H9 (cell line): ENCODE measurements around the gene KIF18B. TPM values are rescaled to one million over a fixed set of nuclear protein-coding genes. Genes with fewer than 3 reads are reported as not detected.

ENCODE experiments used
- DNase-seq: peaks from one replicate; pipeline ENCODE4 v3.0.0-alpha.2; 2017
- H2AFZ ChIP-seq: one replicate; pipeline ENCODE4 v1.6.1; 2013; ENCODE audit warnings: mild to moderate bottlenecking, low read length, control low read depth, moderate library complexity
- H2AK5ac ChIP-seq: 2 replicates; pipeline ENCODE4 v1.6.1; 2013; ENCODE audit warnings: low read length, control low read depth, mixed read lengths; ENCODE audit not compliant: insufficient read length
- H2BK120ac ChIP-seq: one replicate; pipeline ENCODE4 v1.6.1; 2013; ENCODE audit warnings: low read depth, mild to moderate bottlenecking, low read length, control low read depth, inconsistent platforms; ENCODE audit not compliant: poor library complexity, severe bottlenecking
- H2BK12ac ChIP-seq: 2 replicates; pipeline ENCODE4 v1.6.1; 2013; ENCODE audit warnings: low read length, control low read depth, mixed read lengths, low read depth; ENCODE audit not compliant: insufficient read length
- H2BK15ac ChIP-seq: 2 replicates; pipeline ENCODE4 v1.6.1; 2013; ENCODE audit warnings: low read depth, low read length, control low read depth
- H2BK20ac ChIP-seq: one replicate; pipeline ENCODE4 v1.6.1; 2013; ENCODE audit warnings: low read depth, mild to moderate bottlenecking, low read length, control low read depth, inconsistent platforms; ENCODE audit not compliant: poor library complexity, severe bottlenecking
- H2BK5ac ChIP-seq: 2 replicates; pipeline ENCODE4 v1.6.1; 2013; ENCODE audit warnings: low read length, control low read depth, mixed read lengths; ENCODE audit not compliant: insufficient read length
- H3K14ac ChIP-seq: 2 replicates; pipeline ENCODE4 v1.6.1; 2013; ENCODE audit warnings: low read length, control low read depth; ENCODE audit not compliant: insufficient read depth
- H3K18ac ChIP-seq: 2 replicates; pipeline ENCODE4 v1.6.1; 2013; ENCODE audit warnings: low read depth, mild to moderate bottlenecking, mixed read lengths, low read length, control low read depth; ENCODE audit not compliant: insufficient read length
- H3K23ac ChIP-seq: 2 replicates; pipeline ENCODE4 v1.6.1; 2013; ENCODE audit warnings: low read length, control low read depth, mixed read lengths, low read depth; ENCODE audit not compliant: insufficient read length
- H3K23me2 ChIP-seq: 2 replicates; pipeline ENCODE4 v1.6.1; 2013; ENCODE audit warnings: low read depth, mild to moderate bottlenecking, mixed read lengths, low read length, control low read depth; ENCODE audit not compliant: insufficient read length, poor library complexity, severe bottlenecking
- H3K27ac ChIP-seq: 2 replicates; pipeline ENCODE4 v1.5.1; 2013; ENCODE audit warnings: low read length, control low read depth, mixed read lengths, low read depth; ENCODE audit not compliant: insufficient read length
- H3K27me3 ChIP-seq: 2 replicates; pipeline ENCODE4 v1.6.1; 2013; ENCODE audit warnings: low read length, control low read depth, inconsistent platforms; ENCODE audit not compliant: insufficient read depth
- H3K4ac ChIP-seq: 2 replicates; pipeline ENCODE4 v1.6.1; 2013; ENCODE audit warnings: low read depth, mild to moderate bottlenecking, control low read depth, inconsistent platforms, low read length, moderate library complexity
- H3K4me1 ChIP-seq: 2 replicates; pipeline ENCODE4 v1.6.1; 2013; ENCODE audit warnings: low read length, control low read depth, inconsistent platforms; ENCODE audit not compliant: insufficient read depth
- H3K4me2 ChIP-seq: 2 replicates; pipeline ENCODE4 v1.6.1; 2013; ENCODE audit warnings: low read length, control low read depth, mixed read lengths; ENCODE audit not compliant: insufficient read length, insufficient read depth
- H3K56ac ChIP-seq: 2 replicates; pipeline ENCODE4 v1.6.1; 2013; ENCODE audit warnings: low read depth, mild to moderate bottlenecking, mixed read lengths, low read length, control low read depth; ENCODE audit not compliant: insufficient read length
- H3K79me1 ChIP-seq: 2 replicates; pipeline ENCODE4 v1.6.1; 2013; ENCODE audit warnings: low read depth, mild to moderate bottlenecking, moderate library complexity, low read length, control low read depth, inconsistent platforms; ENCODE audit not compliant: insufficient read depth, poor library complexity, severe bottlenecking
- H3K79me2 ChIP-seq: 2 replicates; pipeline ENCODE4 v1.6.1; 2013; ENCODE audit warnings: low read length, control low read depth, inconsistent platforms; ENCODE audit not compliant: insufficient read depth
- H3K9ac ChIP-seq: 2 replicates; pipeline ENCODE4 v1.6.1; 2013; ENCODE audit warnings: low read length, control low read depth, mixed read lengths; ENCODE audit not compliant: insufficient read length; ENCODE audit errors: extremely low read depth
- H3K9me3 ChIP-seq: one replicate; pipeline ENCODE4 v1.6.1; 2013; ENCODE audit warnings: low read depth, low read length, inconsistent platforms; ENCODE audit not compliant: control insufficient read depth
- H3T11ph ChIP-seq: one replicate; pipeline ENCODE4 v1.6.1; 2013; ENCODE audit warnings: mild to moderate bottlenecking, low read length, control low read depth, inconsistent platforms
- H4K20me1 ChIP-seq: one replicate; pipeline ENCODE4 v1.6.1; 2013; ENCODE audit not compliant: control insufficient read depth, insufficient read length, insufficient read depth
- H4K5ac ChIP-seq: 2 replicates; pipeline ENCODE4 v1.6.1; 2013; ENCODE audit warnings: low read depth, mild to moderate bottlenecking, mixed read lengths, low read length, control low read depth; ENCODE audit not compliant: insufficient read length
- H4K8ac ChIP-seq: replicated peaks from 2 replicates; pipeline ENCODE4 v1.6.1; 2013; ENCODE audit warnings: low read length, control low read depth, mixed read lengths, low read depth; ENCODE audit not compliant: insufficient read length
- H4K91ac ChIP-seq: 2 replicates; pipeline ENCODE4 v1.6.1; 2013; ENCODE audit warnings: low read depth, mild to moderate bottlenecking, moderate library complexity, mixed read lengths, low read length, control low read depth; ENCODE audit not compliant: insufficient read length
- H3K27ac Mint-ChIP-seq, 3 experiments: 2 replicates in 2 of 3; 3 replicates in 1 of 3; pipeline ENCODE4 v1.8.0; 2020 to 2021; ENCODE audit warnings: mixed read lengths in 3 of 3, mild to moderate bottlenecking in 1 of 3, moderate library complexity in 1 of 3
- H3K27me3 Mint-ChIP-seq: 2 replicates; pipeline ENCODE4 v1.8.0; 2021; ENCODE audit warnings: low read depth, mild to moderate bottlenecking, moderate library complexity, mixed read lengths
- H3K36me3 Mint-ChIP-seq, 3 experiments: 2 replicates in 2 of 3; 3 replicates in 1 of 3; pipeline ENCODE4 v1.8.0; 2020 to 2021; ENCODE audit warnings: low read depth in 3 of 3, mixed read lengths in 3 of 3; ENCODE audit not compliant: insufficient read depth in 1 of 3
- H3K4me1 Mint-ChIP-seq, 2 experiments: 2 replicates each; pipeline ENCODE4 v1.8.0; 2020; ENCODE audit warnings: mixed read lengths in 2 of 2
- H3K4me3 Mint-ChIP-seq, 2 experiments: 2 replicates in 1 of 2; 3 replicates in 1 of 2; pipeline ENCODE4 v1.8.0; 2020 to 2021; ENCODE audit warnings: mild to moderate bottlenecking in 2 of 2, mixed read lengths in 2 of 2, moderate library complexity in 1 of 2
- H3K9me3 Mint-ChIP-seq, 2 experiments: 2 replicates in 1 of 2; 3 replicates in 1 of 2; pipeline ENCODE4 v1.8.0; 2020; ENCODE audit warnings: mild to moderate bottlenecking in 2 of 2, mixed read lengths in 2 of 2, moderate library complexity in 1 of 2
- WGBS: extraction: QIAGEN DNeasy Blood & Tissue Kit; methylation state at CpG from one replicate; pipeline ENCODE4 v1.1.7; 2013; ENCODE audit warnings: missing lambda C conversion rate, low lambda C conversion rate, mixed read lengths; ENCODE audit not compliant: insufficient read length; ENCODE audit errors: extremely low coverage; 5-methylcytosine and 5-hydroxymethylcytosine counted together
- total RNA-seq: library from RNA; stranded (reverse); gene quantifications from 2 replicates; pipeline ENCODE4 v1.2.1, GENCODE V29; 2021
- TF ChIP-seq, protein P1 (sequence below): fragments of 200-600 bp; sonication (generic); conservative IDR thresholded peaks from 3 replicates; pipeline ENCODE4 v1.8.0; 2021; ENCODE audit warnings: antibody characterized with exemption, mild to moderate bottlenecking

The KIF18B gene
- total RNA-seq, 1 experiment from 2014 or later = 51.8 TPM

DNA sequence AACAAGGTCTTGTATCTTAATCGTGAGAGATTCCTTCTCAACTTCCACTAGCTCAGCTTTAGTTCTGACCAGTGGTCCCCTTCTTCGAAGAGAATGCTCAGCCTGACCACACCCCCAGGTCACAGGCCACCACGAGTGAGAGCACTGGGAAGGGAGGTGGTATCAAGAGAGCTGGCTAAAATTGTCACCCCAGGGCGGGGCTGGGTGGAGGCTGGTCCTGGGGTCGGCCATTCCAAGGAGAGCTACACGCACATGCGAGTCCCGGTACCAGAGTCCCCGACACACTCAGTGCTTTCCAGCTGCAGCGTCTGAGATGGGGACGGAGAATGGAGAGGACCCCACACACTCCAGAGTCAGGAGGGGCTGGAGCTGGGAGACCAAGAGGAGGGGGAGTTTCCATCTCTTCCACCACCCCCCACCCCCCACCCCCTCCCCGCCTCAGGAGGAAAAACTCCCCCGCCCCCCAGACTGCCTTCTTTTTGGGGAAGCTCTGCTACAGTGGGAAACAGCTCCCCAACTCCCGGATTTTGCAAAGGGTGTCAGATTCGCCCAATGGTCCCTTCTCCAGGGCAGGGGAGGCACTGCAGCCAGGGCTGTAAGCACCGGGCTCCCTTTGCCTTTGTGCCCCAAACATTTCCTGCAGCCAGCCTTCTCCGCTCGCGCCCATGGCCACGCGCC, 18.9 kb upstream of the KIF18B start:
- Histone ChIP-seq H3K23ac (no peak overlapping the region), H4K91ac (no peak overlapping the region), H3K27me3 (peaks cover 31% of the 10 kb centered on the region), H3K56ac (no peak overlapping the region), H3K79me2 (no peaks in the 10 kb centered on the region), H2AFZ (no peak overlapping the region), H3K9me3 (no peaks in the 10 kb centered on the region), H3K18ac (no peak overlapping the region), H2BK15ac (no peak overlapping the region), H3K79me1 (no peaks in the 10 kb centered on the region), H2BK20ac (no peak overlapping the region), H3K4me1 (no peaks in the 10 kb centered on the region), H3K4ac (no peak overlapping the region), H2BK12ac (no peak overlapping the region), H2BK120ac (no peak overlapping the region), H3K27ac (no peak overlapping the region), H3T11ph (no peak overlapping the region), H3K14ac (no peak overlapping the region; the same call in 1 of the 2 replicates), H3K23me2 (peaks cover 27% of the 10 kb centered on the region), H4K8ac (no peak overlapping the region), H3K4me2 (peak overlapping the region; percentile 67), H3K9ac (no peak overlapping the region), H4K5ac (no peak overlapping the region), H4K20me1 (no peaks in the 10 kb centered on the region), H2BK5ac (no peak overlapping the region), H2AK5ac (no peak overlapping the region)
- Mint-ChIP-seq H3K36me3 (peaks cover 0 to 1% (median 0%) of the 10 kb centered on the region in 3 experiments; a peak in 1 of 7 replicates), H3K27ac (no peak overlapping the region), H3K9me3 (peaks cover 0 to 2% of the 10 kb centered on the region in 2 experiments; a peak in 1 of 5 replicates), H3K27me3 (peaks cover 77% of the 10 kb centered on the region), H3K4me3 (peak overlapping the region; percentile 41 to 77; a peak in 4 of 5 replicates), H3K4me1 (peaks cover 18 to 35% of the 10 kb centered on the region in 2 experiments)
- TF ChIP-seq, protein P1, sequence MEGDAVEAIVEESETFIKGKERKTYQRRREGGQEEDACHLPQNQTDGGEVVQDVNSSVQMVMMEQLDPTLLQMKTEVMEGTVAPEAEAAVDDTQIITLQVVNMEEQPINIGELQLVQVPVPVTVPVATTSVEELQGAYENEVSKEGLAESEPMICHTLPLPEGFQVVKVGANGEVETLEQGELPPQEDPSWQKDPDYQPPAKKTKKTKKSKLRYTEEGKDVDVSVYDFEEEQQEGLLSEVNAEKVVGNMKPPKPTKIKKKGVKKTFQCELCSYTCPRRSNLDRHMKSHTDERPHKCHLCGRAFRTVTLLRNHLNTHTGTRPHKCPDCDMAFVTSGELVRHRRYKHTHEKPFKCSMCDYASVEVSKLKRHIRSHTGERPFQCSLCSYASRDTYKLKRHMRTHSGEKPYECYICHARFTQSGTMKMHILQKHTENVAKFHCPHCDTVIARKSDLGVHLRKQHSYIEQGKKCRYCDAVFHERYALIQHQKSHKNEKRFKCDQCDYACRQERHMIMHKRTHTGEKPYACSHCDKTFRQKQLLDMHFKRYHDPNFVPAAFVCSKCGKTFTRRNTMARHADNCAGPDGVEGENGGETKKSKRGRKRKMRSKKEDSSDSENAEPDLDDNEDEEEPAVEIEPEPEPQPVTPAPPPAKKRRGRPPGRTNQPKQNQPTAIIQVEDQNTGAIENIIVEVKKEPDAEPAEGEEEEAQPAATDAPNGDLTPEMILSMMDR = no peak
- WGBS = no CpG with 5 or more reads among the region's 21 CpGs
- no peak for DNase-seq
